H7 (cell line): ENCODE measurements around the gene KLF14. TPM values are rescaled to one million over a fixed set of nuclear protein-coding genes. Genes with fewer than 3 reads are reported as not detected.
"Not testable (repeated sequence)": the region's sequence is repeated elsewhere in the genome, so short reads cannot be mapped to it uniquely, and the experiment has no call there.

ENCODE experiments used
- DNase-seq: peaks from one replicate; pipeline ENCODE4 v3.0.0; 2012
- H3K27me3 ChIP-seq: 2 replicates; pipeline ENCODE4 v1.6.0; 2011; ENCODE audit warnings: mild to moderate bottlenecking, low read length; ENCODE audit not compliant: control insufficient read depth, insufficient read depth
- H3K36me3 ChIP-seq: replicated peaks from 2 replicates; pipeline ENCODE4 v1.5.1; 2011; ENCODE audit warnings: low read length; ENCODE audit not compliant: control insufficient read depth, insufficient read depth
- H3K4me3 ChIP-seq: 2 replicates; pipeline ENCODE4 v1.5.1; 2011; ENCODE audit warnings: low read depth, mild to moderate bottlenecking, control low read depth, low read length, moderate library complexity; ENCODE audit not compliant: insufficient read depth
- total RNA-seq: library from RNA; depleted of rRNA; stranded (reverse); fragments of >200 nt; shearing (Covaris generic); gene quantifications from 2 replicates; pipeline ENCODE4 v1.2.3, GENCODE V29; 2014; rRNA removed

The KLF14 gene
- total RNA-seq, 1 experiment from 2014 or later: 0.07 TPM

GRCh38 chr7:130692396-130692795, 41.6 kb downstream of the KLF14 start:
- not testable (repeated sequence) for H3K27me3 ChIP-seq, DNase-seq, H3K4me3 ChIP-seq, H3K36me3 ChIP-seq

GRCh38 chr7:130689683-130690082, 44.3 kb downstream of the KLF14 start:
- H3K4me3 ChIP-seq: no peak overlapping the region
- no peaks in the 10 kb centered on the region for H3K27me3 ChIP-seq
- DNase-seq: no peak
- H3K36me3 ChIP-seq: no peaks in the 10 kb centered on the region

GRCh38 chr7:130683026-130683425, 51.0 kb downstream of the KLF14 start:
- H3K36me3 ChIP-seq: no peaks in the 10 kb centered on the region
- no peak overlapping the region for H3K4me3 ChIP-seq
- DNase-seq: no peak
- H3K27me3 ChIP-seq: no peaks in the 10 kb centered on the region

Other genes starting within 250 kb of the KLF14 start
- 154 and 166 TPM in 2 replicates for gene MEST, start 242.1 kb downstream of the KLF14 start, total RNA-seq
- gene COPG2, start 65.5 kb downstream of the KLF14 start, total RNA-seq: 45.7 and 64.3 TPM in 2 replicates
- gene TSGA13, start 47.7 kb downstream of the KLF14 start, total RNA-seq: not detected in 2 replicates